ENCODE results near the gene STXBP6. TPM values are rescaled to one million over a fixed set of nuclear protein-coding genes. Genes with fewer than 3 reads are reported as not detected.

STXBP6 gene
- total and polyA plus RNA-seq, 8 donors = 17.2 to 54.1 (median 47.1) TPM

GRCh38 chr14:25026476-25027137 is 23.3 kb downstream of the STXBP6 start:
- Histone ChIP-seq H3K9me3 (no peaks in the 10 kb centered on the region), H3K27ac (no peak overlapping the region), H3K27me3 (no peaks in the 10 kb centered on the region), H3K36me3 (no peaks in the 10 kb centered on the region), H3K4me3 (no peak overlapping the region), H3K4me1 (no peaks in the 10 kb centered on the region)
- intact Hi-C loops (cut with DNase I) = no loop called here
- DNase-seq = no peak
- TF ChIP-seq CTCF (IDR thresholded peaks at IDR 0.05) = no peak
- ATAC-seq = no peak

- Histone ChIP-seq H3K4me3 (no peak overlapping the region), H3K4me1 (no peaks in the 10 kb centered on the region), H3K27ac (no peak overlapping the region), H3K9me3 (no peaks in the 10 kb centered on the region), H3K36me3 (no peaks in the 10 kb centered on the region), H3K27me3 (no peaks in the 10 kb centered on the region)
- no peak for TF ChIP-seq CTCF (IDR thresholded peaks at IDR 0.05)
- intact Hi-C loops (cut with DNase I) = no loop called here
- no peak for ATAC-seq
- no peak for DNase-seq
Measured at GRCh38 chr14:25019892-25020291, 30.1 kb downstream of the STXBP6 start.

GRCh38 chr14:25017562-25017961 is 32.4 kb downstream of the STXBP6 start:
- intact Hi-C loops (cut with DNase I) = no loop called here
- DNase-seq (no peak), ATAC-seq (no peak)
- H3K4me1 ChIP-seq = no peaks in the 10 kb centered on the region
- no peak overlapping the region for H3K4me3 ChIP-seq
- no peak overlapping the region for H3K27ac ChIP-seq
- TF ChIP-seq CTCF (IDR thresholded peaks at IDR 0.05) = no peak
- no peaks in the 10 kb centered on the region for H3K9me3 ChIP-seq
- H3K27me3 ChIP-seq = no peaks in the 10 kb centered on the region
- no peaks in the 10 kb centered on the region for H3K36me3 ChIP-seq

GRCh38 chr14:25015761-25016160 is 34.2 kb downstream of the STXBP6 start:
- H3K9me3 ChIP-seq = no peaks in the 10 kb centered on the region
- H3K27ac ChIP-seq = no peak overlapping the region
- ATAC-seq (no peak), DNase-seq (no peak)
- no peaks in the 10 kb centered on the region for H3K27me3 ChIP-seq
- no peaks in the 10 kb centered on the region for H3K36me3 ChIP-seq
- intact Hi-C loops (cut with DNase I) = no loop called here
- TF ChIP-seq CTCF (IDR thresholded peaks at IDR 0.05) = no peak
- H3K4me3 ChIP-seq = no peak overlapping the region
- H3K4me1 ChIP-seq = no peaks in the 10 kb centered on the region

- Histone ChIP-seq H3K27ac (no peak overlapping the region), H3K36me3 (no peaks in the 10 kb centered on the region), H3K4me3 (no peak overlapping the region), H3K9me3 (no peaks in the 10 kb centered on the region), H3K4me1 (no peaks in the 10 kb centered on the region), H3K27me3 (no peaks in the 10 kb centered on the region)
- DNase-seq = no peak
- intact Hi-C loops (cut with DNase I) = no loop called here
- no peak for ATAC-seq
- TF ChIP-seq CTCF (IDR thresholded peaks at IDR 0.05) = no peak
Measured at GRCh38 chr14:25014440-25014839, 35.5 kb downstream of the STXBP6 start.
